Measurements from ENCODE around the gene COL4A1. TPM values are rescaled to one million over a fixed set of nuclear protein-coding genes. Genes with fewer than 3 reads are reported as not detected.

Gene COL4A1
- total RNA-seq, 4 donors from 2014 or later = 989 to 1,633 (median 1,298) TPM

DNA sequence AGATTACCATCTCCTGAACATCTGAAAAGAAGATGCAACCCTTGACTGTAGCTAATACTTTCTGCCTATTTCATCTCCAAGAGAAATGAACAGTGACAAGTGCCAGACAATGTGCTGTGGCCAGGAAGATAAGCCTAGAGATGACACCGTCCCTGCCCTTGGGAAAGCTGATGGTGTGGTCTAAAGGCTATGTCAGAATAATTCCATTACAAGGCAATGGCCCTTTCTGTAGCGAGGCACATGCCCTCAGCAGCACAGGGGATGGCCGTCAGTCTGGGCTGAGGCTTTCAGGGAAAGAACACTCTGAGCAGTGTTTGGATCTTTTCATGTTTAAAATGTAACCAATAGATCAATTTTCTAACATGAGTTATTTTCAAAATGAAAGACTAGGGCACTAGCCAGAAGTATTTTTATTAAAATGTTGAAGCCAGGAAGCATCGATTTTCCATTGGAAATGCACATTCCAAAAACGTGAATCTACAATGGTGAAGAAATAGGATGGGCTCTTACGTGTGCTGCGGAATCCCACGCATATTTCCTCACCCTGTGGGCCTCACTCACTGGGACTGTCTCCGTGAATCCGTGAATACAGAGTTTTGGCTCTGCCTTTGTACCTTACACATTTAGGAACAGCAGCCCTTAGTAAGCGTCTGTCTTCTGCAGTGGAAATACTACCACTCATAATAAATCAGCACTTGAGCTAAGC lies 22.0 kb downstream of the COL4A1 start:
- TF ChIP-seq, protein P1, sequence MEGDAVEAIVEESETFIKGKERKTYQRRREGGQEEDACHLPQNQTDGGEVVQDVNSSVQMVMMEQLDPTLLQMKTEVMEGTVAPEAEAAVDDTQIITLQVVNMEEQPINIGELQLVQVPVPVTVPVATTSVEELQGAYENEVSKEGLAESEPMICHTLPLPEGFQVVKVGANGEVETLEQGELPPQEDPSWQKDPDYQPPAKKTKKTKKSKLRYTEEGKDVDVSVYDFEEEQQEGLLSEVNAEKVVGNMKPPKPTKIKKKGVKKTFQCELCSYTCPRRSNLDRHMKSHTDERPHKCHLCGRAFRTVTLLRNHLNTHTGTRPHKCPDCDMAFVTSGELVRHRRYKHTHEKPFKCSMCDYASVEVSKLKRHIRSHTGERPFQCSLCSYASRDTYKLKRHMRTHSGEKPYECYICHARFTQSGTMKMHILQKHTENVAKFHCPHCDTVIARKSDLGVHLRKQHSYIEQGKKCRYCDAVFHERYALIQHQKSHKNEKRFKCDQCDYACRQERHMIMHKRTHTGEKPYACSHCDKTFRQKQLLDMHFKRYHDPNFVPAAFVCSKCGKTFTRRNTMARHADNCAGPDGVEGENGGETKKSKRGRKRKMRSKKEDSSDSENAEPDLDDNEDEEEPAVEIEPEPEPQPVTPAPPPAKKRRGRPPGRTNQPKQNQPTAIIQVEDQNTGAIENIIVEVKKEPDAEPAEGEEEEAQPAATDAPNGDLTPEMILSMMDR (IDR thresholded peaks at IDR 0.05; ENCODE audit: low read depth) = no peak

DNA sequence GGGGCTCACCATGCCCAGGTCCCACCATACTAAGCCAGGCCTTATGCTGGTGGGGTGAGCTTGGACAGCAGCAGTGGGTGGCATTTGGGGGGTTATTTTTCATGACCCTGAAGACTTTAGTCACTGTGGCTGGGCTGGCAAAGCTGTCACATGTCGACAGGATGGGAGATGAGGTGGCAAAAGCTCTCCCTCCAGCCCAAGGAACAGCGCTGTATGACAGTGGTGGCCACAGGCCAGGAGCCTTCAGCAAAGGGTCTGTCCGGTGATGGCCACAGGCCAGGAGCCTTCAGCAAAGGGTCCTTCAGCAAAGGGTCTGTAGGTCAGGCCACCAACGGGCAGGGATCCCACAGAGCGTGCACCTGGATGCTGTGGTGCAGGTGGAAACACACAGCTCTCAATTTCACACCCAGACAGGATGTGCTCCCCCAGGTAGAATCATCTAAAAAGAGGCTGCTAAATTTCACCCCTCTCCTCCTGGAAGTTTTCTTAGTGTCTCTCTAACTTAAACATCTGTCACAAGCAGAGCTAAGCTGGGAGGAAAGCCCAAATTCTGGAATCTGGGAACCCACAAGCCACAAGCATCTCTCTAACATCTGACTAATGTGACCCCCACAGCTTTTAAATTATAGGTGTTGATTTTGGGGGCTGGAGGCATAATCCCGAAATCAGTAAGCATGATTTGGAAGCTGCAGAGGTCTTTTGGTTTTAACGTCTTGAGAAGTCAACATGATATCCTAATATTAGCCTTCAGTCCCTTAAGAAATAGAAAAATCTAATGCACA lies 23.0 kb downstream of the COL4A1 start:
- TF ChIP-seq, protein P1 (IDR thresholded peaks at IDR 0.05; ENCODE audit: low read depth) = no peak

DNA sequence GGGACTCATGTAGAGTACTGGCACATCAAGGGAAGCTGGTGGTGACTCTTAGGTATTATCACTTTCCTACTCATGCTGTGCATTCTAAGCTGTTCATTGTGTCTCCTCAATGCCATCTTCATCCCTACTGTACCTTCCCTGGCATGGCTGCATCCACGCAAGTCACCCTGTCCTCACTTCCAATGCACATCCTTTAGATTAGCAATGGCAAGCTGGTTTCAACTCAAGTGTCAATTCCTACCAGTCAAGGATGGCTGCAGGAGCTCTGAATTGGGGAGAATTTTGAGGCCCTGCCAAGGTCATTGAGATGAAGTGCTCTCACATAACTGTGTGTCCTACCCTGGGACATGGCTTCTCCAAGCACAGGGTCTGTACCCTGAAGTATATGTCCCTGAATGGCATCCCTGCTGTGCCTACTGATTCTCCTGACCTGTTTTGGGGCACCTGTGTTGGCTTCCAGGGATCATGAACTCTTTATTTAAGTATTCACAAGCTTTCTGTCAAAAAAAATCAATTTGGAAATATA lies 24.6 kb downstream of the COL4A1 start:
- TF ChIP-seq, protein P1 (IDR thresholded peaks at IDR 0.05; ENCODE audit: low read depth) = no peak

DNA sequence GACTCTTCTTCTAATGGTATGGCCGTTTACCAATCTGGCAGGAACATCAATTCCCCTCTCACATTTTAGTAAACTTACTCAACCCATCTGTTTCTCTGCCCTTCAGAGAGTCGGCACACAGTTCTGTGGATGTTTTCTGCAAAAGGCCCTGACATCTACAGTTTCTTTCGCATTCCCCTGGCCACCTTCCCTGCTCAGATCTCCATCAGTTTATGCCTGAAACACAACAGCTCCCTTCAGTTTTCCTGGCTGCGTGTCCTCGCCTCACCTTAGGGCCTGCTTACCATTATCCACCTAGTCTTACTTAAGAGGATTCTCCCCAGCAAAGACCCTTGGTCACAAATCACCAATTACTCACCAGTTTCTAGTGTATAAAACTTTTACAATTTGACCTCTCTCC lies 25.2 kb downstream of the COL4A1 start:
- TF ChIP-seq, protein P1 (IDR thresholded peaks at IDR 0.05; ENCODE audit: low read depth) = no peak

DNA sequence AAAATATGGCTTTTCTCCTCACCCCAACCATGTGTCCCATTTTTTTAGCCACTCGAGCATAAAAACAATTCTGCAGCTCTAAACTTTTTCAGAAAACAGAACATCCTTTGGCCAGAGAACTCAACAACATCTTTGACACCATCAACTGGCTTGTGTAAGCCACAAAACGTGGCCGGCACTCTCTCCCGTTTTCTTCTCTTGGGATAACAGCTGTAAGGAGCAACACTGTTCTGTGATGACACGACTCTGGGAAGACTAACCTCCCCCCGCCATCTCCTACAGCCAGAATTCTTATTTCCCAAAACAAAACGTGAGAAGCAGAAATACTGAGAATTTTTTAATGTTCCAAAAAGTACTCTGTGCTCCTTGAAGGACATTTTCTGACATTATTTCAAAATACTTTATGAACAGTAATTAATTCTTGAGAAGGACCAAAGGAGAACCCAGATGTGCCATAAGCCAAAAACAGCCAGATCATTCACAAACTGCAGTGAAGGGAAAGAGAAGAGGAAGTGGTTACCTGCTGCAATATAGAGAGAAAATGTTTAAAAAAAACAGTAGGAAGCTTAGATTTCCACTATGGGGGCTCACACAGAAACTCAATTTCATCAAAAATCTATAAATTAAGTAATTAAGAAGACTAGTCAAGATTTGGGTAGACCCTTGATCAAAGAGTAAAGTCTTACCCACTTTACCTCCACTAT lies 25.8 kb downstream of the COL4A1 start:
- TF ChIP-seq, protein P1 (IDR thresholded peaks at IDR 0.05; ENCODE audit: low read depth) = no peak

DNA sequence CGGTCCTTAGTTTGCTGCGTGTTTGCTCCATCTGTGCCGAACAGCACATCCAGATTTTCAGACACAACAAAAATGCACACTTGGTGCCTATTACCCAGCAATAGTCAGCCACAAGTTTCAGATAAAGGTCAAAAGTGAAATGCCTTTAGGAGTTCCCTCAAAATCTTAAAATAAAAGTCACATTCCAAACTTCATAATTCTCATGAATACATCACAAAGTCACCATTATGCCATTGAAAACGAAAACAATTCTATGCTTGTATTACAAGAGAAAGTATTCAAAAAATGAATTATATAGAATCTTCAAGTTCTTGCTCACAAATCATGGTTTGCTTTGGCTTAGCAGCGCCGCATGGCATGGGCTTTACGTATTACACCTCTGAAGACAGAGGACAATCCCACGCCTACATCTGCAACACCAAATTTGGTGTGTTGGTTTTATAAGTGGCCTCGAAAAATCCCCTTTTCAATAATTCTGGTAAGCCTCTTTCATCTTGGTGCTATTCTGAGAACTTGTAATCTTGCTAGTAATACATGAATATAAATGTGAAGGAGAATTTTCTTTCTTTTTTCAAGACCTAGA lies 26.6 kb downstream of the COL4A1 start:
- TF ChIP-seq, protein P1 (IDR thresholded peaks at IDR 0.05; ENCODE audit: low read depth) = no peak

Data from subcutaneous adipose tissue (tissue), 4 donors.